PFSK-1 (cell line): ENCODE results near the gene LY6G5C.

Experiments used
- FOXP2 ChIP-seq: optimal IDR thresholded peaks from 2 replicates; pipeline ENCODE3; 2011; ENCODE audit warnings: borderline replicate concordance, control low read depth, inconsistent platforms; ENCODE audit not compliant: insufficient read depth; ENCODE audit errors: extremely low read length, extremely low read depth
- POLR2AphosphoS5 ChIP-seq: IDR thresholded peaks from 2 replicates; pipeline ENCODE4 v1.6.1; 2012; ENCODE audit warnings: low read depth, mild to moderate bottlenecking, control low read depth, low read length, moderate library complexity
- SIN3A ChIP-seq: IDR thresholded peaks from 2 replicates; pipeline ENCODE4 v1.6.1; 2012; ENCODE audit warnings: mild to moderate bottlenecking, low read length, moderate library complexity, borderline replicate concordance; ENCODE audit not compliant: insufficient read depth
- TAF1 ChIP-seq: IDR thresholded peaks from 2 replicates; pipeline ENCODE4 v1.6.1; 2012; ENCODE audit warnings: low read length, control low read depth, borderline replicate concordance; ENCODE audit not compliant: insufficient read depth
- TF ChIP-seq, protein P1 (sequence below), 2 experiments: IDR thresholded peaks; 2 replicates each; pipeline versions ENCODE4 v1.6.1 to v1.8.0; 2011 to 2012; ENCODE audit warnings: low read depth in 2 of 2, low read length in 2 of 2, control low read depth in 1 of 2, inconsistent platforms in 1 of 2, mild to moderate bottlenecking in 1 of 2, moderate library complexity in 1 of 2; ENCODE audit not compliant: insufficient read depth in 1 of 2

DNA sequence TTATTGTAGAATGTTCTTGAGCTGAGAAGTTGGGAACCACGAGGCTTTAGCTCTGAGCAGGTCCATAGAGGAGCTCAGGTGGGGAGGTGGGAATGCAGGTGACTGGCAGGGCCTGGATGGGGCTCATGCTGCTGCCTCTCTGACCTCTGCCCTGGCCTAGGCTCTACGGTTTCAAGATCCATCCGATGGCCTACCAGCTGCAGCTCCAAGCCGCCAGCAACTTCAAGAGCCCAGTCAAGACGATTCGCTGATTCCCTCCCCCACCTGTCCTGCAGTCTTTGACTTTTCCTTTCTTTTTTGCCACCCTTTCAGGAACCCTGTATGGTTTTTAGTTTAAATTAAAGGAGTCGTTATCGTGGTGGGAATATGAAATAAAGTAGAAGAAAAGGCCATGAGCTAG, 11.2 kb downstream of the LY6G5C start, which contains the start of gene LY6G5B:
- TF ChIP-seq TAF1 (no peak), POLR2AphosphoS5 (no peak), FOXP2 (no peak), SIN3A (no peak)
- TF ChIP-seq, protein P1, sequence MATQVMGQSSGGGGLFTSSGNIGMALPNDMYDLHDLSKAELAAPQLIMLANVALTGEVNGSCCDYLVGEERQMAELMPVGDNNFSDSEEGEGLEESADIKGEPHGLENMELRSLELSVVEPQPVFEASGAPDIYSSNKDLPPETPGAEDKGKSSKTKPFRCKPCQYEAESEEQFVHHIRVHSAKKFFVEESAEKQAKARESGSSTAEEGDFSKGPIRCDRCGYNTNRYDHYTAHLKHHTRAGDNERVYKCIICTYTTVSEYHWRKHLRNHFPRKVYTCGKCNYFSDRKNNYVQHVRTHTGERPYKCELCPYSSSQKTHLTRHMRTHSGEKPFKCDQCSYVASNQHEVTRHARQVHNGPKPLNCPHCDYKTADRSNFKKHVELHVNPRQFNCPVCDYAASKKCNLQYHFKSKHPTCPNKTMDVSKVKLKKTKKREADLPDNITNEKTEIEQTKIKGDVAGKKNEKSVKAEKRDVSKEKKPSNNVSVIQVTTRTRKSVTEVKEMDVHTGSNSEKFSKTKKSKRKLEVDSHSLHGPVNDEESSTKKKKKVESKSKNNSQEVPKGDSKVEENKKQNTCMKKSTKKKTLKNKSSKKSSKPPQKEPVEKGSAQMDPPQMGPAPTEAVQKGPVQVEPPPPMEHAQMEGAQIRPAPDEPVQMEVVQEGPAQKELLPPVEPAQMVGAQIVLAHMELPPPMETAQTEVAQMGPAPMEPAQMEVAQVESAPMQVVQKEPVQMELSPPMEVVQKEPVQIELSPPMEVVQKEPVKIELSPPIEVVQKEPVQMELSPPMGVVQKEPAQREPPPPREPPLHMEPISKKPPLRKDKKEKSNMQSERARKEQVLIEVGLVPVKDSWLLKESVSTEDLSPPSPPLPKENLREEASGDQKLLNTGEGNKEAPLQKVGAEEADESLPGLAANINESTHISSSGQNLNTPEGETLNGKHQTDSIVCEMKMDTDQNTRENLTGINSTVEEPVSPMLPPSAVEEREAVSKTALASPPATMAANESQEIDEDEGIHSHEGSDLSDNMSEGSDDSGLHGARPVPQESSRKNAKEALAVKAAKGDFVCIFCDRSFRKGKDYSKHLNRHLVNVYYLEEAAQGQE (IDR thresholded peaks at IDR 0.05; ENCODE audit: insufficient read depth in 1 of 2, low read depth in 2 of 2, low read length in 2 of 2), result no peak
